Heart left ventricle (tissue), 13 donors: Measurements from ENCODE around the gene LTO1.

ENCODE experiments used
- POLR2A ChIP-seq, 2 donors: fragments of 450-650 bp; IDR thresholded peaks; one replicate each; pipeline ENCODE4 v1.6.1; 2017; ENCODE audit warnings: antibody characterized with exemption in 2 of 2, mild to moderate bottlenecking in 2 of 2, moderate library complexity in 2 of 2
- TF ChIP-seq, protein P1 (sequence below), 12 donors: fragments of 200-600 bp; sonication (generic) in 4 of 12; IDR thresholded peaks; one replicate each; pipeline versions ENCODE4 v1.5.0 to v1.8.0; 2018 to 2022; ENCODE audit warnings: antibody characterized with exemption in 12 of 12, mild to moderate bottlenecking in 5 of 12
- donor health status: ischemic (EF 13 %, LVEDD 7.1; RV severe dilation, severe dysfunction).
- donor health status: DM: no; HTN: yes; CAD: no.
- donor health status: DM: no; HTN: no; CAD: no.
- donor health status: ischemic (EF 25% LVEDD 6.9; RV normal size, moderate dysfunction).
- donor health status: ischemic (EF 25% LVEDD 5.7; RV mildly dilated, moderate dysfunction).
- donor health status: ischemic (EF 35%, LVEDD 5.7; RV mildly dilated, moderate dysfunction).
- donor health status: nonischemic (EF 11% LVEDD 7.7; RV severe dilation, severe dysfunction).
- donor health status: DM: yes; HTN: yes; CAD: no.
- donor health status: PGD.
- donor health status: ischemic (EF 29% LVEDD 5.4; RV normal size, mild dysfunction).
- donor health status: nonischemic (EF 23%, LVEDD 6.1; RV moderate dilation, normal function).

DNA sequence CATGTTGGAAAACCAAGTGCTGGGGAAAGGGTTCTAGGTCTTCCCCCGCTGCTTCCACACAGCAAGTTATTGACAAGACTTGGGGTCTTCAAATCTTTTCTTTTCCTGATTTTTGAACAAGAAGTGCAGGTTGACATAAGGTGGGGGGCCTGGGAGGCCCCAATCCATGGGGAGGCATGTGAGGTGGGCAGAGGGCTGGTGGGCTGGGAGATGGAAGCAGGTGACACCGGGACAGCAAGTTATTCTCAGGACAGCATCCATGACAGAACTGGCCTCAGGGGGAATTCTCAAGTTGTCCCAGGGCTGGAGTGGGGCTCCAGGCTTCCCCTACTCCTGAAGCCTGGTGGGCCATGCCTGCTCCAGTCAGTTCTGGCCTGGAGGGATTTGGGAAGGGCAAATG is 23.2 kb upstream of the LTO1 start:
- TF ChIP-seq, protein P1, sequence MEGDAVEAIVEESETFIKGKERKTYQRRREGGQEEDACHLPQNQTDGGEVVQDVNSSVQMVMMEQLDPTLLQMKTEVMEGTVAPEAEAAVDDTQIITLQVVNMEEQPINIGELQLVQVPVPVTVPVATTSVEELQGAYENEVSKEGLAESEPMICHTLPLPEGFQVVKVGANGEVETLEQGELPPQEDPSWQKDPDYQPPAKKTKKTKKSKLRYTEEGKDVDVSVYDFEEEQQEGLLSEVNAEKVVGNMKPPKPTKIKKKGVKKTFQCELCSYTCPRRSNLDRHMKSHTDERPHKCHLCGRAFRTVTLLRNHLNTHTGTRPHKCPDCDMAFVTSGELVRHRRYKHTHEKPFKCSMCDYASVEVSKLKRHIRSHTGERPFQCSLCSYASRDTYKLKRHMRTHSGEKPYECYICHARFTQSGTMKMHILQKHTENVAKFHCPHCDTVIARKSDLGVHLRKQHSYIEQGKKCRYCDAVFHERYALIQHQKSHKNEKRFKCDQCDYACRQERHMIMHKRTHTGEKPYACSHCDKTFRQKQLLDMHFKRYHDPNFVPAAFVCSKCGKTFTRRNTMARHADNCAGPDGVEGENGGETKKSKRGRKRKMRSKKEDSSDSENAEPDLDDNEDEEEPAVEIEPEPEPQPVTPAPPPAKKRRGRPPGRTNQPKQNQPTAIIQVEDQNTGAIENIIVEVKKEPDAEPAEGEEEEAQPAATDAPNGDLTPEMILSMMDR (IDR thresholded peaks at IDR 0.05): no peak
- no peak for TF ChIP-seq POLR2A (IDR thresholded peaks at IDR 0.05)
